ENCODE data around the gene OTOGL.
"Not testable (repeated sequence)": the region's sequence is repeated elsewhere in the genome, so short reads cannot be mapped to it uniquely, and the experiment has no call there.

Gene OTOGL

DNA sequence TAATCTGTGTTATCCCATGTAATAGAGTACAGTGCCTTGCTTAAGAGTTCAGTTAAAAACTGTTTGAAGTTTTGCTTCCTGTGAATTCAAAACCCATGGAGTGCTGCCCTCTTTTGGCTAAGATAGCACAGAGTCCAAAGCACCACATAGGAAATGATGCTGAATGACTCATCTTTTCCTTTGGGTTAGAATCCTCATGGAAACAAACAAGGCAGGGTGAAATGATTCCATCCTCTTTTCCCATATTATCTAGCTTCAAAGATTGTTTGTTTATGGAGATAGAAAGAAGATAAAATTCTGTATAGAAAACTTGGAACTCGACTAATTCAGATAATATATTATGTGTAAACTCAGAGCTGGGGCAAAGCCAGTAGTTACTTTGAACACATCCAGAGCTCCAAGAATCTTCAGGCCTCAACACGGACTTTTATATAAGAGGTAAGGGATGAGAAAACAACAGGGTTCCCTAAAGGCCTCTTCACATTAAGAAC is 87.4 kb downstream of the OTOGL start:
- peak; percentile 57 for DNase-seq

- no peak for DNase-seq
Observed at GRCh38 chr12:80187660-80188090, 88.3 kb downstream of the OTOGL start.

DNA sequence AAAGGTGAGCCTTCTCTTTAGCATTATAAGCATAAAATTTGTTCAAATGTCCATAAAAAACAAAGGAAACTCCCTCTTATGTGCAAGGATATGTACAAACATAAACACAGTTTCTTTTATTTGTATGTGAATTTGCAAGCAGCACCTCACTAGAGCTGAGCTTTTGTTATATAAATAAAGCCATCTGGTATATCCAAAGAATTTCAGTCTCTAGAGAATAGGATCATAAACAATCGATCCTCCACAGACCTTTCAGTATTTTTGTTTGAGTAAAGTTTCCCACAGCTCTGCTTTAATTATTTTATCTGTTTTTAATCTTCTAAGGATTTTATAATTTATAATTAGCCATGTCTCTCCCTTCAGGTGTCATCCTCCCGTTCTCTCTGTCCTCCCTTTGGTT is 89.2 kb downstream of the OTOGL start:
- DNase-seq, result no peak

- DNase-seq, result no peak
Observed at GRCh38 chr12:80189241-80189640, 89.9 kb downstream of the OTOGL start.

- DNase-seq, result no peak
Observed at GRCh38 chr12:80190001-80190400, 90.7 kb downstream of the OTOGL start.

- no peak for DNase-seq
Observed at GRCh38 chr12:80192087-80192486, 92.8 kb downstream of the OTOGL start.

- no peak for DNase-seq
Observed at GRCh38 chr12:80193865-80194264, 94.5 kb downstream of the OTOGL start.

GRCh38 chr12:80195074-80195726 is 95.9 kb downstream of the OTOGL start:
- peak; percentile 25 for DNase-seq

DNA sequence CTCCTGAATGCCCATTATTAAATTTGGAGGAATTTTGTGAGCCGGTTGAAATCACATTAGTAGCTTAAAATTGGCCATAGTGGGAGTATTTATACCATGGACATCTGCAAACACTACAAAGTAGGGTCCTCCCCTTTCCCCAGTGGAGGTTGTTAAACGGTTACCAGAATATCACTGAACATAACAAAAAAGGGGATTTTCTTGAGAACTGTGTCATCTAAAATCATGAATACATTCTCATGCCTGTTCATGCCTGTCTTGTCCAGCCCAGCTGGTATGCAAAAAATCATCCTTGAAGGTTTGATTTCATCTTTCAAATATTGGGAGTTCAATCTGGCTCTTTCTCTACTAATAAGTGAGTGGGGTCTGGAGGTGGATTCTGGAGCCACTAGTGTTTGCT is 96.4 kb downstream of the OTOGL start:
- DNase-seq, result no peak

DNA sequence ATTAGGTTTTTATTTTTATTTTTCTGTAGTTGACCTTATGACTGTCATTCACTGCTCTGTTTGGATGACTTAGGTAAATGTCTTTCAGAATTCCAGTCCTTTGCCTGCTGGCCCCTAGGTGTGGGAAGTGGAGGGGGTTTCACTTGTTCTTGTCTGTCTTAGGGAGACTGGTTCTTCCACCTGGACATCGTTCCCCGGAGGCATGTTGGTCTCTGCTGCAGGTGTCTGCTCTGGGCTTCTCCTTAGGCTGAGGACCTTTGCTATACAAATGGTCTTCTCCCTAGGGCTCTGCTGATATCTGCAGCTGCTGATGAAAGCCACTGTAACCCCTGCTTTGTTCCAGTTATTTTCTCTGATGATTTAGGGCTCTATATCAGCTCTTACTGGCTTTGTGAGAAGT is 97.1 kb downstream of the OTOGL start:
- DNase-seq, result peak; percentile 49

DNA sequence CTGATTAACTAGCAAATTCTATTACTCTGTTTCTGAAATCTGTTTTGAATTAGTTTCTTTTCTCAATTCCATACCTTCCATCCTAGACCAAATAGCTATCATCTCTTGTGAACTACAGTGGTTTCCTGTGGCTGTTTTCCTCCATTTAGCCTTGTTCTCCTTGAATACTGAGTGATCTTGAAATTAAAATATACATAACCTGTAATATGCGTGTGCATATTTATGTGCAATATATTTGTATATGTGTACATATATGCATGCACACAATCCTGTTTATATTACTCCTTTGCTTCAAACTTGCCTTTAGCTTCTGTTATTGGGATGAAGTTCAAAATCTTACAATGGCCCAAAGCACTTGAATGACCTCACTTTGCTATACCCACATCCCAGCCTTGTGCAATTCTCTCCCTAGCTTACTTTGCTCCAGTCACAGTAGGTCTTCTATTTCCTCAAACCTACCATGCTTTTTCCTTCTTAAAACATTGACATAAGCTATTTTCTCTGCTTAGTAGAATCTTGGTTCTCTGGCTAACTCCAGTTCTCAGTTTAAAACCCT is 99.5 kb downstream of the OTOGL start:
- DNase-seq, result no peak

DNA sequence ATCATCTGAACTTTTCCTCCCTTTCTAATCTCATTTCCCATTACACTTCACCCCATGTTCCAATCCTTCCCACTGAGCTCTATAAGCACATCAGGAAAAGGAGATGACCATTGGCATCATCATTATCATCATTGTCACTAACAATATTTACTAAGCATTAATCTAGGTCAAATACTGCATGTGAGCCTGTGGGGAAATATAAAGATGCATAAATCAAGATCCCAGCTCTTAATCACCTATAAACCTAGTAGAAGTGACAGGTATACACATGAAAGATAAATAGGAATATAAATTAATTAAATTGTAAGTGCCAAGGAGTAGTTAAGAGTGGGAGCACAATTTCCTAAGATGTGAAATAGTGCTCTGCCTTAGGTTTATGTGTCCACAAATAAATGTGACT is 100.6 kb downstream of the OTOGL start:
- no peak for DNase-seq

- no peak for DNase-seq
Observed at GRCh38 chr12:80200414-80200813, 101.1 kb downstream of the OTOGL start.

- no peak for DNase-seq
Observed at GRCh38 chr12:80201908-80202307, 102.6 kb downstream of the OTOGL start.

DNA sequence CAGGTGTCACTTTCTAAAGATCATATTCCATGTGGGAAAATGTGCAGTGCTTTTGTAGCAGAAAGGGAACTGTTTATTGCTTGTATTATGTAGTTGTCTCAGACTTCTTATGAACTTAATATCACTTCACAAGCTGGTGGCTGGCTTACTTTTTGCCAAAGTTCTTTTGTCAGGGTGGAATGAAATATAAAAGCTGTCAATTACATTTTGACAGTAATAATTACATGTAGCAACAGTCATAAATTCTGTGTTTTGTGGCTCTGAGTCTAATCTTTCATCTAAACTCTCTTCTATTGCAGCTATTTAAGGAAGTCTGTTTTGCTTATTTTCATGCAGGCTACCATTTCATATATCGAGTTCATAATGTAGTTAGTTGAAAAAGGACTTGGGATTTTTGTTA is 106.6 kb downstream of the OTOGL start:
- no peak for DNase-seq

DNA sequence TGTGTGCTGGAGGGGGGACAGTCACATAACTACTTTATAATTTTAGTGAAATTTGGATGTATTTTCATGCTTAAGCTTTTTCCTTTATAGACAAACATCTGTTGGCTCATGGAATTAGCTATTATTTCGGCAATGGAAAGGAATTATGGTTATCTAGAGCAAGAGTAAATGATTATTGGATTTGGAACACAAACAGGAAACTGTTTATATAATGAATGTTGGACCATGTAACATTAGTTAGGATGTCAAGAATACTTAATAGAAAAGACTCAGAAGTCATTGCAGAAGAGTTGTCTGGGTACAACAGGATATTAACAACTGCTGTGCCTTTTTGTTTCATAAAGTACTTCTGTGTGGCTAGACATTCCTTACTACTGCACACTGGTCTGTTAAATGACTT is 108.7 kb downstream of the OTOGL start:
- DNase-seq, result no peak

DNA sequence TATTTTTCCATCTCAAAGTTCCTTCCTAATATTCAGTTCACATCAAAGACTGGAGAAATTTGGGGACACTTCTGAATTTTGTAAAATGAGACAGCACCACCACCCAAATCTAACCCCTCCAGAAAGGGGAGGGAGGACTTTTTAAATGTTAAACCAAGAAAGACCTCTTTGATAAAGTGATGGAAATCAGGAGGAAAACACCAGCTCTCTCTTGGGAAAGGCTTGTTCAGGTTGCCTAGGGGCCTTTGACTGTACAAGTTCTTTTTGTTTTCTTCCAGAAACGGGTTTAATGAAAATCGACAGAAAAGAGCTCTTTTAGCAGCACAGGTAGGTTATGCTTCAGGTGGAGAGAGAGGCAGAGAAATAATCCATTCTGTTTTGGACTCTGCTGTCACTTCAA is 112.3 kb downstream of the OTOGL start:
- no peak for DNase-seq

GRCh38 chr12:80212938-80213645 is 113.8 kb downstream of the OTOGL start:
- DNase-seq, result no peak

GRCh38 chr12:80213871-80214270 is 114.5 kb downstream of the OTOGL start:
- no peak for DNase-seq

GRCh38 chr12:80217011-80217535 is 117.7 kb downstream of the OTOGL start:
- DNase-seq, result no peak

GRCh38 chr12:80218925-80219324 is 119.6 kb downstream of the OTOGL start:
- DNase-seq, result not testable (repeated sequence)

GRCh38 chr12:80219345-80219744 is 120.0 kb downstream of the OTOGL start:
- no peak for DNase-seq

GRCh38 chr12:80222261-80222660 is 122.9 kb downstream of the OTOGL start:
- no peak for DNase-seq

DNA sequence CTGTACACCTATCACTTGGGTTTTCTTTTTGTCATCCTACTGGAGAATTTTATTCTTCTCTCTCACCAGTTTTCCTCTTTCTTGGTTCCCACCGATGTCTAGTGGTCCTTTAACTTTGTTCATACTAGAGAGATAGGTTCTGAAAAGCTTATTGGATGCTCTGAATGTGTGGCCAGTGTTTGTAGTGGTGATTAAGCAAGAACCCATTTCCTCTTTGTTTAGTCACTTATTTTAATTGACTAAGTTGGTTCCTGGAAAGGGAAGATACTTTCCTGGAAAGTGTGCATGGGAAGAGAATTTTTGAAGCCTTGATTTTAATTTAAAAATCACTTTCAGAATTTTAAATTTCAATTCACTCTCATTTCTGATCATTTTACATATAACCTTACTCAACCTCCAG is 127.2 kb downstream of the OTOGL start:
- no peak for DNase-seq

Measured in NCI-H1436 (cell line).